Esophagus (tissue), 2 donors: Measurements from ENCODE around the gene SAG. TPM values are rescaled to one million over a fixed set of nuclear protein-coding genes. Genes with fewer than 3 reads are reported as not detected.

Source experiments
- H3K27ac ChIP-seq, 2 donors: one replicate each; pipeline ENCODE4 v1.5.1; 2013; ENCODE audit warnings: low read depth in 2 of 2, mild to moderate bottlenecking in 2 of 2, inconsistent platforms in 1 of 2, low read length in 1 of 2, moderate library complexity in 1 of 2
- H3K27me3 ChIP-seq, 2 donors: one replicate each; pipeline ENCODE4 v1.6.1; 2013; ENCODE audit warnings: low read length in 2 of 2, control low read depth in 1 of 2, mild to moderate bottlenecking in 1 of 2; ENCODE audit not compliant: insufficient read depth in 2 of 2, control insufficient read depth in 1 of 2
- H3K36me3 ChIP-seq, 2 donors: one replicate each; pipeline ENCODE4 v1.6.1; 2013; ENCODE audit warnings: low read length in 1 of 2; ENCODE audit not compliant: control insufficient read depth in 2 of 2, insufficient read depth in 2 of 2
- H3K4me1 ChIP-seq, 2 donors: one replicate each; pipeline ENCODE4 v1.6.1; 2013; ENCODE audit warnings: low read length in 1 of 2; ENCODE audit not compliant: control insufficient read depth in 2 of 2, insufficient read depth in 2 of 2
- H3K4me3 ChIP-seq, 2 donors: one replicate each; pipeline ENCODE4 v1.5.1; 2013; ENCODE audit warnings: low read length in 2 of 2, mild to moderate bottlenecking in 2 of 2, low read depth in 1 of 2, moderate library complexity in 1 of 2
- H3K9me3 ChIP-seq, 2 donors: one replicate each; pipeline ENCODE4 v1.6.1; 2013; ENCODE audit warnings: mild to moderate bottlenecking in 2 of 2, low read depth in 1 of 2, low read length in 1 of 2, moderate library complexity in 1 of 2; ENCODE audit not compliant: control insufficient read depth in 2 of 2, insufficient read depth in 1 of 2
- WGBS, 2 donors: extraction: QIAGEN DNeasy Blood & Tissue Kit; methylation state at CpG; one replicate each; pipeline ENCODE4 v1.1.7; 2013; 5-methylcytosine and 5-hydroxymethylcytosine counted together
- polyA plus RNA-seq, 2 donors: library from polyadenylated mRNA; stranded (reverse); fragments of 200-250 nt; gene quantifications; one replicate each; pipeline ENCODE4 v1.2.3, GENCODE V29; 2013
- donor health status: healthy with polysubstance abuse.
- donor health status: Bipolar disorder and iron deficiency.

SAG gene
- polyA plus RNA-seq, 2 donors, result not detected

GRCh38 chr2:233386382-233387041, 78.9 kb downstream of the SAG start:
- H3K9me3 ChIP-seq, result no peaks in the 10 kb centered on the region
- 47 to 55% methylated on average over 13 of the region's 13 CpGs for WGBS, 2 donors
- H3K27ac ChIP-seq, result peak overlapping the region; percentile 57 to 71
- H3K4me3 ChIP-seq, result no peak overlapping the region
- H3K4me1 ChIP-seq, result peaks cover 9 to 12% of the 10 kb centered on the region in 2 donors
- H3K36me3 ChIP-seq, result peaks cover 0 to 2% of the 10 kb centered on the region in 2 donors
- H3K27me3 ChIP-seq, result no peaks in the 10 kb centered on the region

GRCh38 chr2:233387225-233387624, 79.6 kb downstream of the SAG start:
- peaks cover 9 to 12% of the 10 kb centered on the region in 2 donors for H3K4me1 ChIP-seq
- WGBS, 2 donors, result 71 to 73% methylated on average over 13 of the region's 13 CpGs
- peaks cover 0 to 2% of the 10 kb centered on the region in 2 donors for H3K36me3 ChIP-seq
- no peak overlapping the region for H3K4me3 ChIP-seq
- H3K27me3 ChIP-seq, result no peaks in the 10 kb centered on the region
- H3K27ac ChIP-seq, result peak overlapping the region; percentile 57 to 80
- no peaks in the 10 kb centered on the region for H3K9me3 ChIP-seq

- Histone ChIP-seq H3K9me3 (no peaks in the 10 kb centered on the region), H3K27me3 (no peaks in the 10 kb centered on the region), H3K27ac (peak overlapping the region; percentile 57 to 80), H3K4me1 (peaks cover 9 to 12% of the 10 kb centered on the region in 2 donors), H3K36me3 (peaks cover 0 to 2% of the 10 kb centered on the region in 2 donors), H3K4me3 (no peak overlapping the region)
- 43 to 44% methylated on average over 25 of the region's 25 CpGs for WGBS, 2 donors
These were observed 80.3 kb downstream of the SAG start for GRCh38 chr2:233387667-233388528.

GRCh38 chr2:233389601-233390125, 82.0 kb downstream of the SAG start:
- peaks cover 0 to 2% of the 10 kb centered on the region in 2 donors for H3K36me3 ChIP-seq
- no peak overlapping the region for H3K27ac ChIP-seq
- H3K9me3 ChIP-seq, result no peaks in the 10 kb centered on the region
- H3K27me3 ChIP-seq, result no peaks in the 10 kb centered on the region
- WGBS, 2 donors, result 92% methylated on average over 8 of the region's 8 CpGs
- H3K4me1 ChIP-seq, result peaks cover 5 to 7% of the 10 kb centered on the region in 2 donors
- H3K4me3 ChIP-seq, result no peak overlapping the region

GRCh38 chr2:233395687-233396086, 88.1 kb downstream of the SAG start:
- WGBS, 2 donors, result 90 to 98% methylated on average over 7 of the region's 7 CpGs
- no peak overlapping the region for H3K4me3 ChIP-seq
- H3K4me1 ChIP-seq, result peaks cover 3 to 6% of the 10 kb centered on the region in 2 donors
- H3K27ac ChIP-seq, result no peak overlapping the region
- no peaks in the 10 kb centered on the region for H3K27me3 ChIP-seq
- no peaks in the 10 kb centered on the region for H3K36me3 ChIP-seq
- no peaks in the 10 kb centered on the region for H3K9me3 ChIP-seq

Other genes with a start within 250 kb of the SAG start
- gene INPP5D, start 247.5 kb upstream of the SAG start, polyA plus RNA-seq, result 1 to 10 TPM; 3.4 to 5.6 TPM
- gene ATG16L1, start 56.1 kb upstream of the SAG start, polyA plus RNA-seq, result 1 to 10 TPM; 5.9 to 8.2 TPM
- 10 to 100 TPM in 1 of 2 donors, 1 to 10 TPM in 1; 3.3 to 15.4 TPM for gene DGKD, start 46.7 kb downstream of the SAG start, polyA plus RNA-seq